Measurements from ENCODE around the gene HJV.

HJV gene

DNA sequence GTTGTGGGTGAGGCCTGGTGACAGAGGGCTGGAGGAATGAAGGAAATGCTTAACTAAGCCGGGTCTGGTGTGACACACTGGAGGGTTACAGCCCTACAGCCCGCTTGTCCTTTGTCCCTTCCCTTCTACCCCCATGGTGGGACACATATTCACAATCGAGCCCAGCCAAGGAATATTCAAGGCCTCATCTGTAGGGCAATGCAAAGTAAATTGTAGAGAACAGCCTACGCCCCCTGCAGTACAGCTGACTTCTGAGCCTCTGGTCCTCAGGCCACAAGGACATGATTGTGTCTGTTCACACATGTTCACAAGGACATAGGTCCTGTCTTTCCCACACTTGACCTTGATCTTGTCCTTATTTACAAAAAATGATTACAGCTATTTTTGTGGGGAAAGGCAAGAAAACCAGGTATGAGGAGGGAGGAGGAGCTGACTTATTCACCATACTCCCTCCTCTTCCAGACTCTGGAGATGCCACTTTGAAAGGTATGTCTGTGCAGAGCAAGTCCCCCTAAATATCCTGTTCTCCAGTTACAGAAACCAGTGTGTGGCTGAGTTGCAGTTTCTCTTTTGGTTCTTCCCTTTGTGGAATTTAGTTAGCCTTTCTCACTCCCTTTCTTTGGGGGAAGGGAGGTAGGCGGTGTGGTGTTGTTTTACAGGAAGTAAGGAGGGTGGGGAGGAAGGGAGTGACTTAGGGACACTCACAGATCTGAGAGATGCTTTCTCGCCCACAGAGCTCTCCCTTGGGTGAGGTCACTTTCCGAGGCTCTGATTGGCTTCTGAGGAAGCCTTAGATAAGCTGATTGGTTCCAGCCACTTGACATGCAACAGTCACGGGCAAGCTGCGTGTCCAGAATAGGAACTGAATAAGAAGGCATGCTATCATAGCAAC, 42.4 kb downstream of the HJV start:
- peak; percentile 45 to 84 for DNase-seq (ENCODE audit: low read depth in 1 of 2, low spot score in 1 of 2)

DNA sequence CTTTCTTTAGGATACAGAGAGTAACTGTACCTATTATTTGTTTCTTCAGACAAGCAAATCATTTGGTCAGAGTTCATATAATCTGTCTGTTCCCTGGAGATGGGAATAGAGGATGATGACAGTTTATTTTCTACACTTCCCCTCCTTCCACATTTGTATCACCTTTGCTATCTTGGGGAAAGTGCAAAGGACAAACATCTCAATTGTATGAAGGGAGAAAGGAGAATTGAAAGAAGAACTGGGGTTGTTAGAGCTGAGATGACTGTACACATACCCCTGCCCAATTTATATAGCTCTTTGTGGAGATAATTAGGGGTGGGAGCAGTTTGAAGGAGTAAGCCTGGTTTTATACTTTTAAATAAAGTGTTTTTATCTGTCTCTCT, 43.1 kb downstream of the HJV start:
- DNase-seq (ENCODE audit: low read depth in 1 of 2, low spot score in 1 of 2) = no peak

DNA sequence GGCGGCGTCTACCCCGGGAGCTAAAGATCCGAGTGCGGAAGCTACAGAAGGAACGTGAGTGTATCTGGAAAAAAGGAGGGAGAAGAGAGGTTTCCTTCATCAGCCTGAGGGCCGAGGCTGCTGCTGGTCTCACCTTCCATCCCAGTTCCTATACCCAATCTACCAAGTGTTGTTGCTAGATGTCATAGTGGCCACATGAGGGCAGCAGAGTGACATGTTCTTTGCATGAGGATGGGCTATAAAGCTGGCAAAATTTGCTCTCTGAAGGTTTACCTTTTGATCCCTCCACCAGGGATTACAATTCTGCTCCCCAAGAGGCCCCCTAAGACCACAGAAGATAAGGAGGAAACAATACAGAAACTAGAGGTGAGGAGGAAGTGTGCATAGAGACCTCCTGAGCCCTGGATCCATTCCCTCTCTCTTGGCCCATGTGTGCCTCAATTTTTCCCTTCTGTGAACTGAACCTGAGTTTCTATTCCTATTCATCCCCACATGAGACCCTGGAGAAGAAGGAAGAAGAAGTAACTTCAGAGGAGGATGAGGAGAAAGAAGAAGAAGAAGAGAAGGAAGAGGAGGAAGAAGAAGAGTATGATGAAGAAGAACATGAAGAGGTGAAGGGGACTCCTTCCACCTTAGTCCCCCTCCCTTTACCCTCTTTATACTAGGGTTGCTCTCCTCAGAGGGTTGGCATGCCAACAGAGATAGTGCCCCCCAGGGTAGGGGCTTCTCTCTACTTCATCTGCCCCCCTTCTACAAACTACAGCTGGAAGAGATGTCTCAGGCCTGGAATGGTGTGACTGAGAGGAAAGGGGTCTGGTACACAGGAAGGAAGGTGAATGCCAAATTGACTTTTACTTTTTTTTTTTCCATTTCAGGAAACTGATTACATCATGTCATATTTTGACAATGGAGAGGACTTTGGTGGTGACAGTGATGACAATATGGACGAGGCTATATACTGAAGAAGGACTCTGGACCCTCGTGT, 43.8 kb downstream of the HJV start:
- DNase-seq (ENCODE audit: low read depth in 1 of 2, low spot score in 1 of 2) = peak; percentile 30 to 66

DNA sequence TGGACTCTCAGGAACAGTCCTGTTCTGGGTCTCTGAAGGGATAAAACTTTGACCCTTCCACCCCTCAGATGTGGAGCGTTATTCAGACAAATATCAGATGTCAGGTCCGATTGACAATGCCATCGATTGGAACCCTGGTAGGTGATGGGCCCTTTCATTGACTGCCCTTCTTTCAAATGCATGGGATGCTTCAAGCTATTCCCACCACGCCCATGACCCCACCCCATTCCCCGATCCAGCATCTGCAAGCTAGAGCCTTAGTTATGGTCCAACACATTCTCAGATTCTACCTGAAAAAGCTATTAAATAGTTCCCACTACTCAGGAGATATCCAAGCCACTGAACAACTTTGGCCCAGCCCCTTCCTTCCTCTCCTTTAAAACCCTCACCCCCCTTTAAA, 44.5 kb downstream of the HJV start:
- DNase-seq (ENCODE audit: low read depth in 1 of 2, low spot score in 1 of 2) = no peak

DNA sequence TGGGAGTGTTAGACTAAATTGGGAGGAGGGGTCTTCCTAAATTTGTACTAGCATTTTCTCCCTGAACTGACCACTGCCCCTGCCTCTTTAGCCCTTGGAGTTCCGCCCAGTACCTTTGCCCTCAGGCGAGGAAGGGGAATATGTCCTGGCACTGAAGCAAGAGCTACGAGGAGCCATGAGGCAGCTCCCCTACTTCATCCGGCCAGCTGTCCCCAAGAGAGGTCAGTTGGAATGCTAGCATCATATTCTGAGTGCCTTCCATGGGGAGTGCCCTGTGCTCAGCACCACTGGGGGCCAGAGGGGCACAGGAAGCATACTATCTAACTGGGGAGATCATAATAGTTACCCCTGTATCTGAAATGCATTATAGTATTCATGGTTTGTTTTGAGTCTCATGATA, 46.3 kb downstream of the HJV start:
- no peak for DNase-seq (ENCODE audit: low read depth in 1 of 2, low spot score in 1 of 2)

DNA sequence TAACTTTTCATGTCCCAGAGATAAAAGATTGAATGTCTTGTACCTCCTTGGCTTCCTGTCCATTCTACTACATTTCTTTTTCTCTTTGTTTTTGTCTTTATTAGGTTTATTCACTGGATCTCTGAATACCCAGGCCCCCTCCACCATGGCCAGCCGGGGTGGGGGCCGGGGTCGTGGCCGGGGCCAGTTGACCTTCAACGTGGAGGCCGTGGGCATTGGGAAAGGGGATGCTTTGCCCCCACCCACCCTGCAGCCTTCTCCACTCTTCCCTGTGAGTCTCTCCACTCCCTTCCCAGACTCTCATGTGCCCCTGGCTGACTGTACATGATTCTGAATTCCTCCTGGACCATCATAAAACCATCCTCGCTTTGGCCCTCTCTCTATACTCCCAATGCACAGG, 46.8 kb downstream of the HJV start:
- DNase-seq (ENCODE audit: low read depth in 1 of 2, low spot score in 1 of 2) = no peak

DNA sequence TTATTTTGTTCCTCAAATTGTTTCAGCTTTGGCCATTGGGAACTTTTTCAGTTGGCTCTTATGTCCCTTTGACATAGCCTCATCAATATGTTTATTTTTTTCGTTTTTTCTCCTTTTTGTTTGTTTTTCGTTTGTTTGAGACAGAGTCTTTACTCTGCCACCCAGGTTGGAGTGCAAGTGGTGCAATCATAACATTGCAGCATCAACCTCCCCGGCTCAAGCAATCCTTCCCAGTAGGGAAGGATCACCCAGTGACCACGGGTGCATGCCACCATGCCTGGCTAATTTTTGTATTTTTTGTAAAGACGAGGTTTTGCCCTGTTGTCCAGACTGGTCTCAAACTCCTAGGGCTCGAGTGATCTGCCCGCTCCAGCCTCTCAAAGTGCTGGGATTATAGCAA, 49.0 kb downstream of the HJV start:
- no peak for DNase-seq (ENCODE audit: low read depth in 1 of 2, low spot score in 1 of 2)

Data from activated CD4-positive, alpha-beta T cell treated with anti-CD3 and anti-CD28 coated beads, Interleukin-2, amount 50 U/mL, for 24 hours (primary cell).